ENCODE data around the gene CCDC60. TPM values are rescaled to one million over a fixed set of nuclear protein-coding genes. Genes with fewer than 3 reads are reported as not detected.

The CCDC60 gene
- polyA plus RNA-seq, 3 donors: not detected

DNA sequence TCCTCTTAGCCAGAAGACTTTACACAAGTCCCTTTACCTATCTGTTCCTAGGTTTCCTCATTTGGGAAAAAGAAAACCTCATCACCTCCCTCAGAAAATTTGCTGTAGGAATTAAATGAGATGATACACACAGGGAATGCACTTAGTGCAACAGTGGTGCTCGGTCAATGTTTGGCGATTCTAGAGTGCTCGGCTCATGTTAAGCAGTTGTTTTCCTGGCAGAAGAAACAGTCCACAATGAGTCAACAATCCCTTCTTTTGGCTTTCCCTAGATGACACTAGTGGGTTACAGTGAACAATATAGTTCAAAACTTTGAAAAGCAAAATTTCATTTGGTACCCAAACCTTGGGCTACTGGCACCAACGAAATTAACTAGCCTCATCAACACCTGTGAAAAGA, 255.1 kb downstream of the CCDC60 start:
- H3K9ac ChIP-seq (ENCODE audit: insufficient read depth, low read length, poor library complexity, severe bottlenecking): no peak overlapping the region
- H3K4me3 Mint-ChIP-seq: no peak overlapping the region
- H3K9me3 Mint-ChIP-seq: peaks cover 0 to 9% (median 3%) of the 10 kb centered on the region in 7 donors
- TF ChIP-seq, protein P1, sequence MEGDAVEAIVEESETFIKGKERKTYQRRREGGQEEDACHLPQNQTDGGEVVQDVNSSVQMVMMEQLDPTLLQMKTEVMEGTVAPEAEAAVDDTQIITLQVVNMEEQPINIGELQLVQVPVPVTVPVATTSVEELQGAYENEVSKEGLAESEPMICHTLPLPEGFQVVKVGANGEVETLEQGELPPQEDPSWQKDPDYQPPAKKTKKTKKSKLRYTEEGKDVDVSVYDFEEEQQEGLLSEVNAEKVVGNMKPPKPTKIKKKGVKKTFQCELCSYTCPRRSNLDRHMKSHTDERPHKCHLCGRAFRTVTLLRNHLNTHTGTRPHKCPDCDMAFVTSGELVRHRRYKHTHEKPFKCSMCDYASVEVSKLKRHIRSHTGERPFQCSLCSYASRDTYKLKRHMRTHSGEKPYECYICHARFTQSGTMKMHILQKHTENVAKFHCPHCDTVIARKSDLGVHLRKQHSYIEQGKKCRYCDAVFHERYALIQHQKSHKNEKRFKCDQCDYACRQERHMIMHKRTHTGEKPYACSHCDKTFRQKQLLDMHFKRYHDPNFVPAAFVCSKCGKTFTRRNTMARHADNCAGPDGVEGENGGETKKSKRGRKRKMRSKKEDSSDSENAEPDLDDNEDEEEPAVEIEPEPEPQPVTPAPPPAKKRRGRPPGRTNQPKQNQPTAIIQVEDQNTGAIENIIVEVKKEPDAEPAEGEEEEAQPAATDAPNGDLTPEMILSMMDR (IDR thresholded peaks at IDR 0.05): no peak
- H4K20me1 ChIP-seq (ENCODE audit: insufficient read depth, low read length): no peaks in the 10 kb centered on the region
- H2AFZ ChIP-seq (ENCODE audit: insufficient read depth, low read depth, low read length, poor library complexity, severe bottlenecking): no peak overlapping the region
- H3K4me1 Mint-ChIP-seq: no peaks in the 10 kb centered on the region
- H3K27me3 Mint-ChIP-seq (ENCODE audit: low read depth in 3 of 3): peaks cover 32 to 40% (median 36%) of the 10 kb centered on the region in 3 donors
- no peak overlapping the region for H3K27ac ChIP-seq (ENCODE audit: low read depth in 1 of 2, low read length in 2 of 2)
- H3K9me3 ChIP-seq (replicated peaks in 1 of 2; ENCODE audit: control insufficient read depth in 1 of 2, insufficient read depth in 1 of 2, low read length in 2 of 2): no peaks in the 10 kb centered on the region
- no peaks in the 10 kb centered on the region for H3K4me1 ChIP-seq (ENCODE audit: control insufficient read depth in 1 of 2, insufficient read depth in 2 of 2, low read length in 2 of 2)
- intact Hi-C loops (cut with micrococcal nuclease): no loop called here
- H3K27ac Mint-ChIP-seq: no peak overlapping the region
- H3K4me2 ChIP-seq (replicated peaks; ENCODE audit: extremely low read depth, low read length, poor library complexity, severe bottlenecking): no peak overlapping the region
- H3K36me3 ChIP-seq (replicated peaks in 1 of 2; ENCODE audit: control insufficient read depth in 1 of 2, insufficient read depth in 2 of 2, low read length in 2 of 2): no peaks in the 10 kb centered on the region
- H3K27me3 ChIP-seq (ENCODE audit: control insufficient read depth in 2 of 2, insufficient read depth in 2 of 2, low read length in 2 of 2): peaks cover 13 to 26% of the 10 kb centered on the region in 2 donors
- no peaks in the 10 kb centered on the region for H3K36me3 Mint-ChIP-seq
- H3K4me3 ChIP-seq (replicated peaks in 1 of 3; ENCODE audit: low read depth in 2 of 3, low read length in 3 of 3): no peak overlapping the region
- H3K79me2 ChIP-seq (ENCODE audit: insufficient read depth, low read length): no peaks in the 10 kb centered on the region
- no peak for DNase-seq
- 100% methylated on average over 2 of the region's 4 CpGs for WGBS (ENCODE audit: insufficient coverage)

Other genes starting within 250 kb of the CCDC60 start
- not detected for gene HSPB8, start 155.8 kb upstream of the CCDC60 start, polyA plus RNA-seq

All from CD14-positive monocyte (primary cell).